GM18519 (cell line): Measurements from ENCODE around the gene ETV6.

Experiments used
- ATAC-seq: cut with Tn5 transposase; IDR thresholded peaks from one replicate; pipeline ENCODE4 v1.9.1; 2021; ENCODE audit warnings: mild to moderate bottlenecking, moderate library complexity; ENCODE audit not compliant: unreplicated experiment, low FRiP score

Gene ETV6

GRCh38 chr12:11870041-11870451, 220.6 kb downstream of the ETV6 start:
- ATAC-seq = no peak

DNA sequence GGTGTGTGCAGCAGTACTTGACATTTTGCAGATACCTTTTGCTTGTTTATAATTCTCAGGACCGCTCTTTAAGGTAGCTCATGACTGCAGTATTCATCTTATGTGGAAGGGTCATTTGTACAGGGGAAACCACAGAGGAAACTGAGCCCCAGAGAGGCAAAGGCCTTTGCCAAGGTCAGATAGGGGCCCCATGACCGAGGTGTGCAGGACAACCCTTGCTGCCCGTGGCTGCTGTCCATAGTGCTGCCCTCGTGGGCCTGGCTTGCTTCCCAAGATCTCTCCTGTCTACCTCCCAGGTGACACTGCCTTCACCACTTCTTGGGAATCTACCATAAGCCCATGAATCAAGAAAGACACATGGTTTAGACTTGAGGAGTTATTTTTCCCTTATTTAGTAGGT, 222.6 kb downstream of the ETV6 start:
- ATAC-seq = no peak

DNA sequence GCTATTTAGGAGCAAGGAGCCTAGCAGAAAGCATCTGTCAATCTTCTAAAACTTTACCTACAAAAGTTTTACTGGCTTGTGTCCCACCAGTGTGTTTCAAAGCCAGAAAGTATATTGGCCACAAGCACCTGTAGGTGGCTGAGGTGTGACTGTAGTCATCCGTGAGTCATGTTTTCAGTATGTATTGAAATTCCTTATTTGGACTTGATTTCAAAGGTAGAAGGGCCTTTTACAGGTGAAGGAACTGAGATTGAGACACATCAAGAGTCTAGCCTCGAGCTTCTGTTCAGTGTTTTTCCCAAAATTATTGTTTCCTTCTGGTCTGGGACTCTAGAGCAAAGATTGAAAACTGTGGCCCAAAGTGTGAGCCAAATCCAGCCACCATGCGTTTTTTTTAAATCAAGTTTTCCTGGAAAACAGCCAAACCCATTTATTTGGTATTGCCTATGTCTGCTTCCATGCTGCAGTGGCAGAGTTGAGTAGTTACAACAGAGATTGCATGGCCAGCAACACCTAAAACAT, 226.0 kb downstream of the ETV6 start:
- no peak for ATAC-seq

GRCh38 chr12:11876307-11876706, 226.8 kb downstream of the ETV6 start:
- no peak for ATAC-seq

- no peak for ATAC-seq
Observed at GRCh38 chr12:11877102-11877826, 227.8 kb downstream of the ETV6 start.

- no peak for ATAC-seq
Observed at GRCh38 chr12:11877869-11878780, 228.7 kb downstream of the ETV6 start.

DNA sequence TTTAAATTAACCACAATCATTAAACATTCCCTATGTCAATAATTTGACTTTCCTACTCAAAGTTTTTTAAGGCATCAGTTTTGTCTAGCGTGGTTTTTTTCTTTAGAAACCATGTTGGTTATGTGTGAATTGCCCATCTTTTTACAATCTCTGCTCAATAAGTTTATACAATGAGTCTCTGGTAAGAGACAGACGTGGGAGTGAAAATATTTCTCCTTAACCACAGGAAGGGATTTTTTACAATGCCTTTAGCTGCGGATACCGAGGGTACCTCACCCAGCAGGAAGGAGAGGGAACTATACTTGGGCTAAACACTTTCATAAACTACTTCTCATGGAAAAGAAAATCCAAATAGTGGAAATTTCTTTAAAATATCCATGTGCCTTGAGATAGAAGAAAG, 229.8 kb downstream of the ETV6 start:
- ATAC-seq = no peak

DNA sequence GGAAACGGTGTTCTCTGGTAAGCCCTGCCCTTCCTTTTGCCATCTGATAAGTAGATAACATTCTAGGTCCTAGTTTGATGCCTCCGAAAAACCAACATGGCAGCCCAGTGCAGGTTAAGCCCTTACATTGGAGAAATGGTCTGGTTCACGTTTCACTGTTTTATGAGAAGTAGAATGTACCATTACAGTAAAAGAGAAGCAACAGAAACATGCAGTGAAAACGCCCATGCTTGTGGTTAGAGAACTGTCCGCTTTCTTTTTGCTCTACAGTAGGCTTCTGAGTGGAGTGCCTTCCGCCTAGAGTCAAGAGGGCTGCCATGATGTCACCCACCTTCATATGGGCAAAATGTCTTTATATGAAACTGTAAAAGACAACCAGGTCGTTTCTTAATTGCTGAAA, 230.9 kb downstream of the ETV6 start:
- ATAC-seq = no peak

DNA sequence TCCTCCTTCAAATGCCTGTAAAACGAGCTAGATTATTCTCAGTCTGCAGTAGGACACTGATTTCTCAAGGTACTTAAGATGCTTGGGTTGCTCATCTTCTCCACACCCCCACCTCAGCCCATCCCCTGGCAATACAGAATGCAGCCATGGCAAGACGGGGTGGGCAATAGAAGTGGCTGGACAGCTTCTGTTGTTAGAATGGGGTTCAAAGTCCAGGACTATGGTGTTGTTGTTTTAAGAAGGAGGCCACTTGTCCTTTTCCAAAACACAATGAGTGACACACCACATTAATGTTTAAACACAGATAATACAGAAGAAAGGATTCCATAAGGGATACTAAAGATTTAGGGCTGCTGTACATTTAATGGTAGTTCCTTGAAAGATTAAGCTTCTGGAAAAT, 232.4 kb downstream of the ETV6 start:
- ATAC-seq = no peak

GRCh38 chr12:11882301-11883019, 233.0 kb downstream of the ETV6 start:
- no peak for ATAC-seq

- ATAC-seq = no peak
Observed at GRCh38 chr12:11884116-11884515, 234.6 kb downstream of the ETV6 start.

DNA sequence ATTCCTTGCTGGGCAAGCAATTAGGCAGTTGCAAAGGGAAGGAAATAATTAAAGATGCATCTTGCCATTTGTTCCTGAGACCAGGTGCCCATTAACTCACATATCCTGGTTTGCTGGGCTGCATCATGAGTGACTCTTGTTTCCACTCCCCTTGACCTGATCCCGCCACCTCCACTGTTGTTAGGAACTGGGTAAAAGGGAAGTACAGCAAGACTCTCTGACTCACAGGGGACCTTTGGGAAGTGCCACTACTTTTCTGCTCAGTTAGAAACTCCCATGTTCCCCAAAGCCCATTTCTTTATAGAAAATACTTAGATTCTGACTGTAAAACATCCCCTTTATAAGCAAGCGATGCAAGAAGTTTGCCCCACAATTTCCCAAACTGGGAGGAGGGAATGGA, 235.2 kb downstream of the ETV6 start:
- ATAC-seq = no peak

DNA sequence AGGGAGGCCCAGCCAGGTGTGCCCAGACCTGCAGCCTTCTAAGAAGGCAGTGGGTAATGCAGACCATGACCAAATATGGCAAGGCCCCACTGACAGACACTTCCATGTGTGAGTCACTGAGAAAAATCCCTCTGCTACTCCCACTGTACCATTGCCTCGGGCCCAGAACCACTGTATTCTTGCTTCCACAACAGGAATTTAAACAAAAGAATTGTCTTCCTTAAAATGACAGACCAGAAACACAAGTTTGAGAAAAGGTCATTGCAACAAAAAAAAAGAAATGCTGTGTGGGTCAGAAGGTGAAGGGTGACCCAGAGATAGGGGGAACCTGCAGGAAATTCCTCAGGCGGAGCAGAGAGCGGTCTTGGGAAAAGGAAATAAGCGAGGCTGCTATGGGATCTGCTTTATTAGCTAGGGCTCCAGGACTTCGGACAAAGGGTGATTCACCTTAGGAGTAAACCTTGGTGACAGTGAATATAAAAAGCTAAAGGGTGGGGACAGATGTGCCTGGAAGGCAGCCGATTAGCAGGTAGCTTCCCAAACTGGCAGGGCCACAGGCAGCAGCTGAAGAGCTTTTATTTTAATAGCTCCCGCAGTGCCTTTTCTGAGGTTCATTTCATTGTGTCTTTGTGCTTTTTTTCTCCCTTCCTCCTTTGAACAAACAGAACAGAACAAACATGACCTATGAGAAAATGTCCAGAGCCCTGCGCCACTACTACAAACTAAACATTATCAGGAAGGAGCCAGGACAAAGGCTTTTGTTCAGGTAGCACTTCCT, 236.0 kb downstream of the ETV6 start:
- no peak for ATAC-seq

- no peak for ATAC-seq
Observed at GRCh38 chr12:11886339-11886738, 236.9 kb downstream of the ETV6 start.

DNA sequence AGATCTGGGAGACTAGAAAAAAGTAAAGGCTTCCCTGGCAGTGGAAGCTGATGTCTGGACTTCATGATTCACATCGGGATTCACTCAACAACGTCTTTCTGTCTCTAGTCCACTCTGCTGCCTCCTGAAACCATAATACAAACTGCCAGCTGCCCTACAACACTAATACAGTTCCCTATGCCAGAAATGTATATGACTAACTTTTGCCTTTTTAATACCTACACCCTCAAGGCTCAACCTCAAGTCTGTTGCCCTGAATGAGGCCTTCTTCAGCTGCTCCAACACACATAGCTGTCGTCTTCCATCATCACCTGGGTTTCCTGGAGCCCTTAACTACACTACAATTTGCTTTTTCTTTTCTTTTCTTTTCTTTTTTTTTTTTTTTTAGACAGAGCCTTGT, 238.6 kb downstream of the ETV6 start:
- ATAC-seq = no peak

GRCh38 chr12:11891346-11891745, 241.9 kb downstream of the ETV6 start:
- no peak for ATAC-seq

DNA sequence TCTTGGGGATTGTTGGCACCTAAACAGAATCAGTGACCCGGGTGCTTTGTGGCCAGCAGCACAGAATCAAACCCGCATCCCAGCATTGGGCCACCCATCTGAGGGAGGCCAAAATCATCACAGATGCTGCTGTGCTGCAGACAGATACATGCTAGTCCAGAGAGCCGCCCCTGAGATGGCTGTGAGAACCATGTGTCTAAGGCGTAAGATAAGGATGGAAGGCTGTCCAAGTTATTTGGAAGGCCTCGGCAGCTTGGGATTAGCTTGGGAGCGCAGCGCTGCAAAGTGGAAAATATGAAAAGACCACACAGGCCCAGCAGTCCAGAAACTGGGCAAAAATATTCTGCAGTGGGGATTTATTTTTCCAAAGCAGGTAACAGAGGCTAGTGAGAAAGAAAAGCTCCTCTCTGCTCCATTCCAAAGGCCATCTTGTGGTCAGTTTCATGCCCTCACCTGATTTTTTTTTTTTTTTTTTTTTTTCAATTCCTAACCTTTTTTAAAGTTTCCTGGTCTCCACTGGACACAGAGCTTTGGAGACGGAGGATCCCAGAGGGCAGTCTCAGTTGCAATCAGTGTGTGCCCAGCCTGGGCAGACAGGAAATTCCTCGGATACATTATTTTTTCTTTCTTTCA, 242.4 kb downstream of the ETV6 start:
- no peak for ATAC-seq

DNA sequence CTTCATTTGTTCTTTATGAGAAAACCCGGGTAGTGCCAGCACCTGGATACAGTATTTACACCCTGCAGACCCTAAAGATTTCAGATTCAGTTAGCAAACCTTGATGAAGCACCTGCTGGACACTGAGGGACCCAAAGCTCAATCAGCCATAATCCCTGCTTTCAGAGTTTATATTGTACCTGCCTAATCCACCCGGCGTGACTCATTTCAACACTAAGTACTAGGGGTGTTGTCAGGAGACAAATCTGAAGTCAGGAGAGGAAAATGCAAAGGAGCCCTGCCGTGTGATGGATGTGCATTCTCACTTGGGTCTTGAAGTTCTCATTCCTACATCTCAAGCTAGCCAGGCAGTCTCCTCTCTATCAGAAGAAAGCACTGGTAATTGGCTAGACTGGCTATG, 244.5 kb downstream of the ETV6 start:
- no peak for ATAC-seq

DNA sequence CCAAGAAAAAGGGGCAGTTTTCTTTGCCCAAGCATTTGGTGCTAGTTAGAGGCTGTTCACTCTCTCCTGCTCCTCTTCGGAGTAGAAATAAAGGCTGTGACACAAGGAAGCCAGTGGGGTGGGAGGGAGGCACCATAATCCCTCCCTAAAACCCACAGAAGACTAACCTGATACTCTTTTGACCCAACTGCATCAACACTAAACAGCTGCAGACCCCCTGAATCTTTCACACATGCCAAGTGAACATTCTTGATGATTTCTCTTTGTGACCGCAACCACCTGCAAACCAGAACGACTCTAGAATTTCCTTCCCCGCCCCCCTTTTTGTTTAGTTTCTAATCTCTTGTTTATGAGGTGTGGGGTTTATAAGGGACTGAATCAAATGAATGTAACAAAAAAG, 245.4 kb downstream of the ETV6 start:
- no peak for ATAC-seq
